MCF 10A (cell line): ENCODE data around the gene ACVR1C. TPM values are rescaled to one million over a fixed set of nuclear protein-coding genes. Genes with fewer than 3 reads are reported as not detected.

ENCODE experiments used
- BruUV-seq: library from RNA; stranded (reverse); fragments of 400-500 nt; replicated peaks from 2 replicates; lab custom pipeline; 2021; lab: Mats Ljungman, UMichigan
- CTCF ChIA-PET: fragments of 300-600 bp; sonication (Branson Sonifier 250); formaldehyde crosslinking; extraction: SDS; loops from one replicate; lab custom pipeline; 2021; ENCODE audit warnings: antibody characterized with exemption, inconsistent platforms; lab: Yijun Ruan, JAX
- POLR2A ChIA-PET: fragments of 300-600, 350-650 bp; sonication (Branson Sonifier 250); formaldehyde crosslinking; extraction: SDS; loops from one replicate; lab custom pipeline; 2020; ENCODE audit warnings: antibody characterized with exemption, inconsistent platforms; lab: Yijun Ruan, JAX
- DNase-seq: peaks from one replicate; pipeline ENCODE4 v3.0.0-alpha.2; 2018; ENCODE audit not compliant: unreplicated experiment
- H3K27ac Mint-ChIP-seq: one replicate; pipeline ENCODE4 v1.8.0; 2022; ENCODE audit warnings: mild to moderate bottlenecking, low read depth, mixed read lengths; ENCODE audit not compliant: unreplicated experiment
- H3K27me3 Mint-ChIP-seq: one replicate; pipeline ENCODE4 v1.8.0; 2022; ENCODE audit warnings: mixed read lengths; ENCODE audit not compliant: insufficient read depth, unreplicated experiment
- H3K36me3 Mint-ChIP-seq: one replicate; pipeline ENCODE4 v1.8.0; 2022; ENCODE audit warnings: mild to moderate bottlenecking, moderate library complexity, mixed read lengths; ENCODE audit not compliant: insufficient read depth, unreplicated experiment
- H3K4me1 Mint-ChIP-seq: one replicate; pipeline ENCODE4 v1.8.0; 2022; ENCODE audit warnings: mixed read lengths; ENCODE audit not compliant: insufficient read depth, unreplicated experiment
- H3K4me3 Mint-ChIP-seq: one replicate; pipeline ENCODE4 v1.8.0; 2022; ENCODE audit warnings: mild to moderate bottlenecking, moderate library complexity, mixed read lengths; ENCODE audit not compliant: unreplicated experiment
- H3K9me3 Mint-ChIP-seq: one replicate; pipeline ENCODE4 v1.8.0; 2022; ENCODE audit warnings: mixed read lengths; ENCODE audit not compliant: unreplicated experiment
- intact Hi-C: fragments of 100-400 bp; cut with micrococcal nuclease; formaldehyde crosslinking; loops from 2 replicates; pipeline ENCODE4 v1.14.1; 2022
- total RNA-seq: library from RNA; stranded (reverse); gene quantifications from 2 replicates; pipeline ENCODE4 v1.2.3, GENCODE V29; 2022
- TF ChIP-seq, protein P1 (sequence below): fragments of 200-600 bp; IDR thresholded peaks from one replicate; pipeline ENCODE4 v1.8.0; 2022; ENCODE audit warnings: antibody characterized with exemption, mild to moderate bottlenecking; ENCODE audit not compliant: unreplicated experiment

ACVR1C gene
- total RNA-seq, 1 experiment from 2014 or later: 0.12 TPM

DNA sequence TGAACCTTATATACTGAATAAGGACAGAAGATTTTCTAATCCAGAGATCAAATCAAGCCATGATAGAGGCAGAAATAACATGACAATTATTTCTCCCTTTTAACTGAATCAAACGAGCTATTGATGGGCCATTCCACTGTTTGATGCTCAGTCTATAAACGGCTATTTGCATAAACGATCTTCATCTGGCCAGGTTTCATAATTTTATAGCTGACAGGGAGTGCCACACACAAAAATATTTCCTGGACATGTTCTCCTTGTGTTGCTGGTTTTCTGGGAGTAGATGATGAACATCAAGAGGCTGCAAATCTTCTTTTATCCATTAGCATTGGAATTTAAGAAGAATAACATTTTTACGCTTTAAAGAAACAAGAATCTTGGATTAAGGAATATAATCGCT lies 63.1 kb downstream of the ACVR1C start:
- intact Hi-C loops: no loop called here
- no peak for DNase-seq
- H3K27ac Mint-ChIP-seq: no peak overlapping the region
- no peak overlapping the region for H3K4me3 Mint-ChIP-seq
- TF ChIP-seq, protein P1, sequence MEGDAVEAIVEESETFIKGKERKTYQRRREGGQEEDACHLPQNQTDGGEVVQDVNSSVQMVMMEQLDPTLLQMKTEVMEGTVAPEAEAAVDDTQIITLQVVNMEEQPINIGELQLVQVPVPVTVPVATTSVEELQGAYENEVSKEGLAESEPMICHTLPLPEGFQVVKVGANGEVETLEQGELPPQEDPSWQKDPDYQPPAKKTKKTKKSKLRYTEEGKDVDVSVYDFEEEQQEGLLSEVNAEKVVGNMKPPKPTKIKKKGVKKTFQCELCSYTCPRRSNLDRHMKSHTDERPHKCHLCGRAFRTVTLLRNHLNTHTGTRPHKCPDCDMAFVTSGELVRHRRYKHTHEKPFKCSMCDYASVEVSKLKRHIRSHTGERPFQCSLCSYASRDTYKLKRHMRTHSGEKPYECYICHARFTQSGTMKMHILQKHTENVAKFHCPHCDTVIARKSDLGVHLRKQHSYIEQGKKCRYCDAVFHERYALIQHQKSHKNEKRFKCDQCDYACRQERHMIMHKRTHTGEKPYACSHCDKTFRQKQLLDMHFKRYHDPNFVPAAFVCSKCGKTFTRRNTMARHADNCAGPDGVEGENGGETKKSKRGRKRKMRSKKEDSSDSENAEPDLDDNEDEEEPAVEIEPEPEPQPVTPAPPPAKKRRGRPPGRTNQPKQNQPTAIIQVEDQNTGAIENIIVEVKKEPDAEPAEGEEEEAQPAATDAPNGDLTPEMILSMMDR: no peak
- ChIA-PET CTCF (interaction anchor here (0.6 kb wide), 1 partner anchor 69 kb away, joined by 3 read pairs; no protein-coding TSS in a partner anchor), POLR2A (no interaction called here)
- no peaks in the 10 kb centered on the region for H3K4me1 Mint-ChIP-seq
- H3K9me3 Mint-ChIP-seq: peaks cover 13% of the 10 kb centered on the region
- no peaks in the 10 kb centered on the region for H3K27me3 Mint-ChIP-seq
- H3K36me3 Mint-ChIP-seq: no peaks in the 10 kb centered on the region
- BruUV-seq: no TSS peak

DNA sequence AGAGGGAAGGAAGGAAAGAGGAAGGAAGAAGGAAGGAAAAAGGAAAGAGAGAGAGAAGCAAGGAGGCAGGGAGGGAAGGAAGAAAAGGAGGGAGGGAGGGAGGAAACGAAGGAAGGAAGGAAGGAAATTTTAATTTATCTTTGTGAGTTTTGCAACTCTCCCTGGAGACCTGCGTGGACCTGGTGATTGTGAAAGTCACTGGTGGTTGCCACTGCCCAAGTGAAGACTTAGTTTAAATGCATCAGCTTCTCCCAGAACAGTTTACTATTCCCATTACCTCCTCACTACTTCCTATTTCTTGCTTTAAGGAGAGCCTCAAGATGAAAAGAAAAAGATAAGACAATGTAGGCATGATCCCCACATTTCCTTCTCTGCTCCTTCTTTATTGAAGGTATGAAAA lies 68.8 kb downstream of the ACVR1C start:
- TF ChIP-seq, protein P1: no peak
- BruUV-seq: no TSS peak
- Mint-ChIP-seq H3K4me3 (no peak overlapping the region), H3K27ac (no peak overlapping the region), H3K27me3 (no peaks in the 10 kb centered on the region), H3K36me3 (no peaks in the 10 kb centered on the region), H3K4me1 (no peaks in the 10 kb centered on the region), H3K9me3 (peaks cover 13% of the 10 kb centered on the region)
- POLR2A ChIA-PET: interaction anchor here (1.0 kb wide), 1 partner anchor 233 kb away, joined by 3 read pairs; no protein-coding TSS in a partner anchor
- no peak for DNase-seq
- CTCF ChIA-PET: no interaction called here
- intact Hi-C loops: no loop called here

DNA sequence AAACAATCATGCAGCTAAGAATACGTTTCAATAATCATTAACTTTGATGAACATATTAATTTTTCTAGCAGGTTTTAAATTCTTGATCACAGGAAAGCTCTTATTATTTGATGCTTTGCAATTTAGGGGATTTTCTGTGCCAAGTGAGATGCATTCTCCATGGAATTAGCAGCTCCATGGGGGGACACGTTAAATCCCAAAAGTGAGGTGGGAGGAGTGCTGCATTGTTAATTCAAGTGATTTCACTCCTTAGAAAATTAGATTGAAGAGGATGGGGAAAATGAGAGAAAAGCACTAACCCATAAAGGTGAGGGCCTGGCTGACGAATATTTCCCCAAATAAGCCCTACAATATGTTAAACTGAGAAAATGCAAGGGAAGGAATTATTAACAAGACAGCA lies 69.2 kb downstream of the ACVR1C start:
- H3K4me3 Mint-ChIP-seq: no peak overlapping the region
- BruUV-seq: no TSS peak
- no peaks in the 10 kb centered on the region for H3K27me3 Mint-ChIP-seq
- H3K9me3 Mint-ChIP-seq: peaks cover 13% of the 10 kb centered on the region
- no peaks in the 10 kb centered on the region for H3K4me1 Mint-ChIP-seq
- TF ChIP-seq, protein P1: no peak
- ChIA-PET CTCF (no interaction called here), POLR2A (interaction anchor here (0.5 to 1.0 kb wide), 2 partner anchors 14 to 233 kb away, joined by 3 read pairs; no protein-coding TSS in a partner anchor)
- no peak overlapping the region for H3K27ac Mint-ChIP-seq
- H3K36me3 Mint-ChIP-seq: no peaks in the 10 kb centered on the region
- no peak for DNase-seq
- intact Hi-C loops: no loop called here

DNA sequence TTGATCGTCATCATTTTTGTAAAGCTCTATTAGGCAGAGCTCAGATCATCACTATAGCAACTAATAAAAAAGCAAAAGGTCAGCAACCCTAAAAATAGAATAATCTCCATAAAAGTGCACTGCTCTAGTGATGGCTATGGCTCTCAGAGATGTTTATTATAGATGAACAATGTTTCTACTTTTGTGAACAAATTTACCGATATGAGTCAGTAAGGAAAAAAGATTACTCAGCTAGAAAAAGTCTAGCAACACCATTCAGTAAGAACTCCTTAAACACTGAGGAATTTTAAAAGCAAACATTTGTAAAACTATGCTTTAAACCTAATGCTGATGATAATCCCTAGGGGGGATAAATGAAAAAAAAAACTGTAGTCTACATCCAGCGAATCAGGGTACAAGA lies 69.6 kb downstream of the ACVR1C start:
- POLR2A ChIA-PET: interaction anchor here (0.5 kb wide), 1 partner anchor 14 kb away, joined by 3 read pairs; no protein-coding TSS in a partner anchor
- TF ChIP-seq, protein P1: no peak
- Mint-ChIP-seq H3K36me3 (no peaks in the 10 kb centered on the region), H3K9me3 (peaks cover 13% of the 10 kb centered on the region), H3K4me3 (no peak overlapping the region), H3K4me1 (no peaks in the 10 kb centered on the region), H3K27me3 (no peaks in the 10 kb centered on the region), H3K27ac (no peak overlapping the region)
- DNase-seq: no peak
- BruUV-seq: no TSS peak
- CTCF ChIA-PET: interaction anchor here (0.6 to 0.7 kb wide), 2 partner anchors 456 to 621 kb away, joined by 4 to 5 read pairs; no protein-coding TSS in a partner anchor
- intact Hi-C loops: no loop called here
